SK-MEL-5 (cell line): Measurements from ENCODE around the gene C19orf33. TPM values are rescaled to one million over a fixed set of nuclear protein-coding genes. Genes with fewer than 3 reads are reported as not detected.

Experiments
- DNase-seq: peaks from one replicate; pipeline ENCODE4 v3.0.0-alpha.2; 2016; ENCODE audit warnings: low read depth, low spot score
- in situ Hi-C: cut with HindIII; loops from 2 replicates; pipeline ENCODE4 v1.10.0; 2016; ENCODE audit warnings: low sequenced_read_pairs, high pct_unique_total_duplicates, low pct_unique_long_range_greater_than_20kb
- total RNA-seq: library from RNA; depleted of rRNA; stranded (reverse); fragments of >200 nt; shearing (Covaris generic); gene quantifications from 2 replicates; pipeline ENCODE4 v1.2.3, GENCODE V29; 2014

The C19orf33 gene
- total RNA-seq, 1 experiment from 2014 or later, result not detected

- in situ Hi-C loops, result no loop called here
- DNase-seq, result no peak
These were observed 26.5 kb upstream of the C19orf33 start for GRCh38 chr19:38277549-38277948.

DNA sequence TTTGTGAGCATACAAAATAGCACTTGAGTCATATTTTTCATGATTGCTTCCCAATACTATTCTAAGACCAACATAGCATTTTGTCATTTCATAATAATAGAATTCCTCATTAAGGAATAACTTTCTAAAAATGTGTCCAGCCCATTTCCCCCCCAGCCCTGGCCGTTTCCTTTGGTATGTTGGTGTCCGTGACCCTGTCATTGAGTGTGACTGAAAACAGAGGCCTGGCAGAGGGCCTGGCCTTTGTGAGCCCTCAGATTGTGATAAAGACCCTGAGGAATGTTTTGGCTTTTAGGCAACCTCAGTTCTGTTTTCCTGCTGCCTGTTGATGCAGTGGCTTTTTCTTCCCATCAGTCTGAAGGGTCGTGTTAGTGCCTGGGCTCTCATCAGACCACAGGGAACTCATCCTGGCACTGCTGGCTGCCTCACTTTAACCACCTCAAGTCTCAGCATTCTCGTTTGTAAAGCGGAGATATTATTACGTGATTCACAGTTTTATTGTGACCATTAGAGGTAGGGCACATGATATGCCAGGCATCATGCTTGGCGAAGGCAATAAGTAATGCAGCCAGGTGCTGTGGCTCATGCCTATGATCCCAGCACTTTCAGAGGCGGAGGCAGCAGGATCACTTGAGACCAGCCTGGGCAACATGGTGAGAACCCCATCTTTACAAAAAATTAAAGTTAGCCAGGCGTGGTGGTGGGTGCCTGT lies 25.9 kb upstream of the C19orf33 start:
- in situ Hi-C loops, result no loop called here
- DNase-seq, result no peak

DNA sequence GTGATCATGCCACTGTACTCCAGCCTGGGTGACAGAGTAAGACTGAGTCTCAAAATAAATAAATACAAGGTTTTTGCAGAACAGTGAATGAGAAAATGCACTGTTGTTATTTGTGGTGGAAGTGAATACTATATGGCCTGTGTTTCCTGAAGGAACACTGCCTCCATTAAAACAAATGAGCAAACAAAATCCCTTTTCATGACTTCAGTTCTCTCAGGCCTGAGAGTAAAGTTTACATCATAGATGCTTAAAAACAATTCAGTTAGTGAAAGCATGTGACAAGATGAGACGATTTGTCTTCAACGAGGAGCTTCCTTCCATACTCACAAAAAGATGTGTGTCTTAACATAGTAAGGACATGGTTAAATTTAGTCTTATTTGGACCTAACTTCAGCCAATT lies 25.3 kb upstream of the C19orf33 start:
- in situ Hi-C loops, result no loop called here
- DNase-seq, result peak; percentile 90

DNA sequence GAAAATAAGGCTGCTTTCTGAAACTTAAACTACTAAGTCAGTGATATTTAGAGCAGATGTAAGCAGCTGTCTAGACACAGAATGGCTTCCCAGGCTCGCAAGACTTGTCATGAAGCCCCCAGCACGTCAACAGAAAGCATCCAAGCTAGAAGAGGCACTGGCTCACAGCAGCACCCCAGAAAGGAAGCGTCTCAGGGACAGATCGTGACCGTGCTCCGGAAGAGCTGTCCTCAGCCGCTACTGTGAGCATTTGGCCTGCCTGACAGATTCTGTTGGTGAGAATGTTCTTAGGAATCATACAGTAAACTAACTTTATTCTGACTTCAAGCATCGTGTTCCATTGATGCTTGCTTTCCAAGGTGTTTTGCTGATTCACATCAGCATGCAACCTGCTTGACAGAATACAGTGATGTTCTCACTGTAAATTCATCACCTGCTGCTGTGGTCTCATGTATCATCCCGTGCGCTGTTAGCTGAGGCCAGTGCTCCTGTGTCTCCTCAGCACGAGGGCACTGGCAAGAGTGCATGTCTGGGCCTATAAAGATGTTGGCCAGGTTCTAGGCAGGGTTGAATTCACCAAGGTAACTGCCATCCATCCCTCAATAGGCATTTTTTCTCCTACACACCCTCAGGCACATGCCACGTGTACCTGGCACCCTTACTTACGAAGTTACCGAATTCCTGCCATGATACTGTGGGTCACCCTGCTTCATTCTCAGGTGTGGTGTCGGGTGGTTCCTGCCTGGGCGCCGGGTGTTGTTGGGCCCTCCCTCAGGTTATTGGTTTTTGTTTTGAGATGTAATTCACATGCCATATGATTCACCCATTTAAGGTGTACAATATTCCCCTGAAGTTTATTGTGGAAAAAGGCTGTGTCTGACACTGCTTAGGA lies 23.8 kb upstream of the C19orf33 start:
- in situ Hi-C loops, result no loop called here

DNA sequence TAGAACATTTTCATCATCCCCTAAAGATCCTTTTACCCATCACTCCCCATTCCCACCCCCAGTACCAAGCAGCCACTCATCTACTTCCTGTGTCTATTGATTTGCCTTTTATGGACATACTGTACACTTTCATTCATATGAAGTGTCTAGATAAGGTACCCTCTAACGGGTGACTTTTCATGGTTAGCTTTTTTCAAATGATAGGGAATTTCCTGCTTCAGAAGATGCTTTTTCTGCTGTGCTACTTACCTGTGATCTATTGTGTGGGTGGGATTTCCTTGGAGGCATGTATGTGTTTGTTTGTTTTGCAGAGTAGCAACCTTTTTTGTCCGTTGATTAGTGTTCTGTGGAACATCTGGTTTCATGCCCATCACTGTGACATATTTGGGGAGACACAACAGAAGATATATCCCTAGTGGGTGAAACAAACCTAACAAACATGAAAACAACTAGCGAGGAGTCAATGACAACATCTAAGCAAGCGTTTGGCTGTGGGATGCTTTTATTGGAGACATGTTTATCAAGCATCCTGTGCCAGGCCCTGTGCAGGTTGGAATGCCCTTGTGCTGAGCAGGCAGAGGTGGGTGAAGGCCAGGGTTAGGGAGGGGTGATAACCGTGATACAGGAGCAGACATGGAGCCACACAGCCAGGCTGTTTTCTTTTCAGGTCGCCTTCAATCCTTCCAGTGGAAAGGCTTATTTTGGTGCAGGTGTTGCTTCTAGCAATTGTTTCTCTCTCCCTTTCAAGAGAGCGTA lies 22.1 kb upstream of the C19orf33 start:
- in situ Hi-C loops, result no loop called here
- no peak for DNase-seq

More for the DNA sequence above, 23.8 kb upstream of the C19orf33 start:
- no peak for DNase-seq

- in situ Hi-C loops, result no loop called here
- DNase-seq, result no peak
These were observed 20.8 kb upstream of the C19orf33 start for GRCh38 chr19:38283271-38283670.

DNA sequence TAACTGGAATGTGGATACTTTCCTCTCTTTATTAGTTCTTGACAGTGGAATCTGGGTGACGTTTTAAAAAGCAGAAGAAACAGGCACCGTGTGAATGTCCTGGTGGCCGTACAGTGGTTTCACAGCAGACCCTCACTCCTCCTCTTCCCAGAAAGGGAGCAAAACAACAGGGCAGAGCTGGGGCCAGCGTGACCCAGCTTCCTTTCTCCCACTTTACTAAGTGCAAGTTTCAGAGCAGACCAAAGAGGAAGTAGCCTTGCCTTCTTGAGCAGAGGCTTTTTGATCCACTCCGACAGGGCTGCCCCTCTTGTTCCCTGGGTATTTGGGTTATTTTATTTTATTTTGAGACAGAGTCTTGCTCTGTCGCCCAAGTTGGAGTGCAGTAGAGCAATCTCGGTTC lies 19.6 kb upstream of the C19orf33 start:
- in situ Hi-C loops, result no loop called here
- no peak for DNase-seq

DNA sequence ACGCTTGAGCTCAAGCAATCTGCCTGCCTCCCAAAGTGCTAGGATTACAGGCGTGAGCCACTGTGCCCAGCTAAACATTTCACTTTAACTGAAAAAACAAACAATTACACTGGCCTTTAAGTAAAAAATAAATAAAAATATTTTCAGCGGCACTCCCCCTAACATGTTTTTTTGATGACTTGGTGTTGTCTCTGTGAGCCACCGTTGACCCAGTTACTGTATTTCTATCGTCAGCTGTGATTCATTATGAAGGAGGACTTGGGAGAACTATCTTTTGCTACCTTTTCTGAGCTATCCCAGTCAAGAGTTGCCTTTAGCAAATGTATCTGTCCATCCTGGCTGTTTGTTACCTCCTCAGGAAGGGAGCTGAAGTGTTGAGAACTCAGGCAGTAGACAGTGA lies 18.5 kb upstream of the C19orf33 start:
- DNase-seq, result no peak
- in situ Hi-C loops, result no loop called here

DNA sequence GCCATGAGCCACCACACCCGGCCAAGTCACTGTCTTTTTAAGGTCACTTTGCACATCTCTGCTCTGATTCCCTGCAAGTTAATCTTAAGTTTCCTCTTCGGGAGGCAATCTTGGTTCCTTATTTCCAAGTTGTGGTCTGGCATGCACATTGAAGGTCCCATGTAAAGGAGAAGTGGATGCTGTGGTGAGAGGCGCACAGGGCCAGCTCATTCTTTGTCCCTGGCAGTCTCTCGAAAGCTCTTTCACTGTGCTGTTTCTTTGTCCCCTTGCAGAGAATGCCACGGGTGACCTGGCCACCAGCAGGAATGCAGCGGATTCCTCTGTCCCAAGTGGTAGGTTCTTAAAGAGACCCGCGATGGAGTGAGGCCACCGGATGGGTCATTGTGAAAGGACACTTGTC lies 16.4 kb upstream of the C19orf33 start:
- in situ Hi-C loops, result no loop called here
- DNase-seq, result no peak

- no peak for DNase-seq
These were observed 15.8 kb upstream of the C19orf33 start for GRCh38 chr19:38288123-38288855.

GRCh38 chr19:38289955-38290354 lies 14.1 kb upstream of the C19orf33 start:
- no peak for DNase-seq
- in situ Hi-C loops, result no loop called here

More at GRCh38 chr19:38288123-38288855, 15.8 kb upstream of the C19orf33 start:
- in situ Hi-C loops, result no loop called here

- DNase-seq, result no peak
- in situ Hi-C loops, result no loop called here
These were observed 13.4 kb upstream of the C19orf33 start for GRCh38 chr19:38290631-38291147.

GRCh38 chr19:38291855-38292254 lies 12.2 kb upstream of the C19orf33 start:
- in situ Hi-C loops, result no loop called here
- DNase-seq, result no peak

DNA sequence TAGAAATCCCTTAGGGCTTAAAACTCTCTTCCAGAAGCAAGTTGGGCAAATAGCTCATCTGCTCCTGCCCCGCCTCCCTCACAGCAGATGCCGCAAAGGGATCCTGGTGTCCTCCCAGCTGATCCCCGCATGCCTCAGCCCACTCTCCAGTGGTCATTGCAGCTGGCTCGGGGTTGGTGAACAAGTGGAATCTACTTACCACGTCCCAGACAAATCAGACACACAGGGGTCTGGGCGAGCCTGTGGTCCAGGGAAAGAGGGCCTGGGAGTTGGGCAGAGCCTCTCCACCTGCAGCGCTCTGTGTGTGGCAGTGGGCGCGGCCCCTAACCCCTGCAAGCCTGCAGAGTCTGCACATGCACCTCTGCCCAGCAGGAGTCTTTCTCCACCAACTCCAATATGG lies 10.8 kb upstream of the C19orf33 start:
- in situ Hi-C loops, result no loop called here
- no peak for DNase-seq

- peak; percentile 53 for DNase-seq
- in situ Hi-C loops, result no loop called here
These were observed 10.0 kb upstream of the C19orf33 start for GRCh38 chr19:38294090-38294489.

GRCh38 chr19:38298821-38299680 lies 5.0 kb upstream of the C19orf33 start:
- in situ Hi-C loops, result no loop called here
- DNase-seq, result no peak
